AG09309 (cell line): ENCODE data around the gene C14orf180.

Experiments
- DNase-seq: peaks from one replicate; pipeline ENCODE4 v3.0.0-alpha.2; 2010; ENCODE audit warnings: low read depth
- H3K4me3 ChIP-seq: 2 replicates; pipeline ENCODE4 v1.5.1; 2011; ENCODE audit warnings: mild to moderate bottlenecking, low read depth, low read length, moderate library complexity; ENCODE audit not compliant: control insufficient read depth
- CTCF ChIP-seq: IDR thresholded peaks from 2 replicates; pipeline ENCODE4 v1.5.1; 2011; ENCODE audit warnings: mild to moderate bottlenecking, low read depth, low read length, inconsistent platforms; ENCODE audit not compliant: insufficient read depth, control insufficient read depth; ENCODE audit errors: missing control alignments

The C14orf180 gene

GRCh38 chr14:104593241-104593701 lies 13.7 kb downstream of the C14orf180 start:
- no peak overlapping the region for H3K4me3 ChIP-seq
- no peak for DNase-seq
- TF ChIP-seq CTCF: no peak

GRCh38 chr14:104593710-104594136 lies 14.2 kb downstream of the C14orf180 start:
- no peak for DNase-seq
- H3K4me3 ChIP-seq: no peak overlapping the region
- TF ChIP-seq CTCF: no peak

- H3K4me3 ChIP-seq: no peak overlapping the region
- no peak for DNase-seq
- no peak for TF ChIP-seq CTCF
Observed at GRCh38 chr14:104594310-104595046, 14.9 kb downstream of the C14orf180 start.

- H3K4me3 ChIP-seq: no peak overlapping the region
- no peak for DNase-seq
- TF ChIP-seq CTCF: no peak
Observed at GRCh38 chr14:104595116-104595675, 15.6 kb downstream of the C14orf180 start.

GRCh38 chr14:104595911-104596450 lies 16.4 kb downstream of the C14orf180 start:
- no peak for TF ChIP-seq CTCF
- H3K4me3 ChIP-seq: no peak overlapping the region
- no peak for DNase-seq

- DNase-seq: no peak
- no peak for TF ChIP-seq CTCF
- no peak overlapping the region for H3K4me3 ChIP-seq
Observed at GRCh38 chr14:104596451-104596918, 16.9 kb downstream of the C14orf180 start.
